ENCODE data around the gene UBE2Z.
A peak's percentile ranks its signal among the peaks of the same experiment; 100 is the strongest.
"Not testable (repeated sequence)": the region's sequence is repeated elsewhere in the genome, so short reads cannot be mapped to it uniquely, and the experiment has no call there.

UBE2Z gene

DNA sequence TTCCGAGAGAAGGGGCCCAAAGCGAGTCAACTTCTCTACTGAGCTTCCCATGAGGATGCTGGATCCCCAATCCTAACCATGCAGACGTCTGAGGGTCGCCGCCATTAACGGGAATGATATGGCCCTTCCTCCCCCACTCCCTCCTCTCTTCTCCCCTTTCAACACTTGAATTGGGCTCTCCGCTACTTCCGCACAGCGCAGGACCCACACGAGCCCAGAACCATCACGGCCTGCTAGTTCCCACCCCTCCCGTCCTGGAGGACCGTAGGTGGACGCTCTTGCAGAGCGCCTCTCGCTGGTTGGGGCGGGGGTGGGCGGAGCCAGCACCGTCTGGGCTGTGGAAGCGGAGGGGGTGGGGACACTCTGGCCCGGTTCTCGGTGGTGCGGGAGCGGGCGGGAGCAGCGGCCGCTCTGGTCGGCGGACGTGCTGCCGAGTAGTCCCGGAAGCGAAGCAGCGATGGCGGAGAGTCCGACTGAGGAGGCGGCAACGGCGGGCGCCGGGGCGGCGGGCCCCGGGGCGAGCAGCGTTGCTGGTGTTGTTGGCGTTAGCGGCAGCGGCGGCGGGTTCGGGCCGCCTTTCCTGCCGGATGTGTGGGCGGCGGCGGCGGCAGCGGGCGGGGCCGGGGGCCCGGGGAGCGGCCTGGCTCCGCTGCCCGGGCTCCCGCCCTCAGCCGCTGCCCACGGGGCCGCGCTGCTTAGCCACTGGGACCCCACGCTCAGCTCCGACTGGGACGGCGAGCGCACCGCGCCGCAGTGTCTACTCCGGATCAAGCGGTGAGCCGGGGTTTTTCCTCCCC lies at the start of gene UBE2Z:
Gene UBE2Z, plus strand, starts transcription at position 361 of the 797 bp plus-strand sequence. Its CDS starts 97 bp downstream, at position 458.
- DNase-seq = peak; percentile 98

DNA sequence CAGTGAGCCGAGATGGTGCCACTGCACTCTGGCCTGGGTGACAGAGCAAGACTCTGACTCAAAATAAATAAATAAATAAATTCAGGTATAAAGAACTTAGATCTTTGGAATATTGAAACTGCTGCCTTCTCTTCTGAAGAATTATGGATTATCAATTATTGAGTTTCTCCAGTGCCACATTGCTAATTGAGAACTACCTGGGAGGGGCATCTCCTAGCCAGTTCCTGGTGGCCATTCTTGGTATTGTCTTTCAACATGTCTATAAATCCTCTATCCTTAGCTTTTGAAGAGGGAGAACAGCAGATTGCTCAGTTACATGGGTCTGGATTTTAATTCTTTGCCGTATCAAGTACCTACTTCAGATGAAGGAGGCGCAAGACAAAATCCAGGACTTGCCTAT lies 48.2 kb upstream of the UBE2Z start:
- no peak for DNase-seq

DNA sequence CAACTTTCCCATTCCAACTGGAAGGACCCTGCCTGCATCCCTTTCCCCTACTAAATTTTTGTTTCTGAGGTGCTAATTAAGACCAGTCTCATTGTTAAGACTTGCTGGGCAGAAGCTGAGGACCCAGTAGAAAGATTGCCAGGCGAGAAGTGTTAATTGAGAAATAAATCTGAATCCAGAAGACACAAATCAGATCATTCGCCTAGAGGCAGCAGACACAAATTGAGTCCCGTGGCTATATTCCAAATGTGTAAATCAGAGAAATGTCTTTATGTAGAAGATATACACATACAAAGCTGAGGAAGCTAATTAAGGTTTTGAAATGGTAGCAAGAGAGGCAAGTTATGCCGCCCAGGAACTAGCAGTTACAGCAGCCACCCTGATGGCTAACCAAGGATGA lies 47.8 kb upstream of the UBE2Z start:
- DNase-seq = no peak

DNA sequence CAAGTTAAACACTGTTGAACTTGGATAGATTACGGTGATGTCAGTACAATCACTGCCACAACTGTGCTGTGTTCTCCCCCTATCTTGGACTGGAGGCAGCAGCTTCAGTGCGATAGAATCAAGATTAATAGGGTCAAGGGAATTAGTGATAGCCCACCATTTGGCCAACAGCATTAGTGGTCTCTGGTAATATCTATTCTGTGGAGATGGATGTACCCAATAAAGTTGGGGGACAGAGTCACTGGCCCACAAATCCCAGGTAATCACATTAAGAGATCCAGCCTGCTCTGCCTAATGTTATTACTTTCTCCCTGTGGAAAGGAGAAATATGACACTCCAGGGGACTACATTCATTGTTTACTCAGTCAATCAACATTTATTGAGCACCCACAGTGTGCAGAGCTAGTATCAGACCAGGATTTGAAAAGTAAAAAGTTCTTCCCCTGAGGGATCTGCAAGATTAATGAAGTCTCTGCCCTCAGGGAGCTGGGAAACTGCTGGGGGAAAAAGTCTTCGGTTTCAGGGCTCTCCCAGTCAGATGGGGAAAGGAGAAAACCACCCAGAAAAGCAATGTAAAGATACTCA lies 39.2 kb upstream of the UBE2Z start:
- DNase-seq = no peak

DNA sequence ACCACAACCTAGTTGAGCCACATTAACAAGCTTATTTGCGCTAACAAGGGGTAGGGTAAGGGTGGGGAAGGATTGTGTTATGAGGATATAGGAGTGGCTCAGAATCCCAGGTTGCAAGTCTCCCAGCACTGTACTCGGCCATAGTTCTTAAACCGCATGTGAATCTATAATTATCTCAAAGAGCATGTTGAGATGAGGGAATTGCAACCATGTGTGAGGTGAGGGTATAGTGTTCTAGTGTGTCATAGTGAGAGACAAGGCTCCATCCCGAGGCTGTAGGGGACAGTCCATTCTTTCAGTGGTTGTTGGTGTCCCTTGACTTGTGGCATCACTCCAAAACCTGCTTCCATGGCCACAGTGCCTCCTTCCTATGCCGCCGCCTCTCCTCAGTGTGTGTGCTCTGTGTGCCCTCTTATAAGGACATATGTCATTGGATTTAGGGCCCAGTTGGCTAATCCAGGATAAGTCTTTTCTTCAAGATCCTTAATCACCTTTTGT lies 38.3 kb upstream of the UBE2Z start:
- DNase-seq = no peak

DNA sequence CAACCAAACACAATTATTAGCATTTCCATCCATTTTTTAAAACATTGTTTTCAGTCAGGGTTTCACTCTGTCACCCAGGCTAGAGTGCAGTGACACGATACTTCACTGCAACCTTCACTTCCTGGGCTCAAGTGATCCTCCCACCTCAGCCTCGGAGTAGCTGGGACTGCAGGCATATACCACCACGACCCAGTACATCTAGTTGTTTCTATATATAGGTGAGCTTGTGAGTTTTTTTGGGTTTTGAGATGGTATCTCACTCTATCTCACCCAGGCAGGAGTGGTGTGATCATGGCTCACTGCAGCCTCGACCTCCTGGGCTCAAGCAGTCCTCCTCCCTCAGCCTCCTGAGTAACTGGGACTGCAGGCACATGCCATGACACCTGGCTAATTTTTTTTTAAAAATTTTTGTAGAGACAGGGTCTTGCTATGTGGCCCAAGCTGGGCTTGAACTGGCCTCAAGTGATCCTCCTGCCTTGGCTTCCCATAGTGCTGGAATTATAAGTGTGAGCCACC lies 37.1 kb upstream of the UBE2Z start:
- no peak for DNase-seq

DNA sequence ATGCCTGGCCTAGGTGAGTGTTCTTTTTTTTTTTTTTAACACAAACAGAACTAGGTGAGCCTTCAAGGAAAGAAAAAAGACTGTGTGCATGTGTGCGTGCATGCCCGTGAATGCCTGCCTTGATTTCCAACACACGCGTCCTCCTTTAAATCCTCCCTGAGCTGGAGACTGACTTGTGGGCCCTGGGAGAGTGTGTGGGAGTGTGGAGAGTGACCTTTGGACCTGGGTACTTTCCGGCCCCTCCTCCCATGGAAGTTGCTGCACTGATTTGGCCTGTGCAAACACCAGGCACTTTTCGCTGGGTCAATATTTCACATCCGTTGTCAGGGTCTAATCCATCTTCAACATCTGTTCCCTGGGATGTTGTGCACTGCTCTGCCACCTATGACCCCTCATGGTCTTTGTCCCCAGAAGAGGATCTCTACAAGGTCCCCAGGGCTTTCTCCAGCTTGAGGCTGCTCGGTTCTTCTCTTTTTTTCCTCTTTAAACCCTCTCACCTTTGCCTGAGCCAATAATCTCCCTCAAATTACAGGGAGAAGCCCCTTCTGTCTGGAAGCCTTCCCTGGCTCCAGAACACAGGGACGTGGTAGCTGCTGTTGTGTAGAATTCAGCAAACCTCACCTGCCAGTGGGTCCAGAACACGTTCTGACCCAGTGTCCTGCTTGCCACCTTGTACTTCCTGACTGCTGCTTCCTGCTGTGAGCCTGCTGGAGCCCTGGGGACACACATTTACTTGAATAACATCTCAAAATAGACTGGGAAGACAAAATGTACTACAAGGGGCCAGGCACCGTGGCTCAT lies 36.5 kb upstream of the UBE2Z start:
- no peak for DNase-seq

DNA sequence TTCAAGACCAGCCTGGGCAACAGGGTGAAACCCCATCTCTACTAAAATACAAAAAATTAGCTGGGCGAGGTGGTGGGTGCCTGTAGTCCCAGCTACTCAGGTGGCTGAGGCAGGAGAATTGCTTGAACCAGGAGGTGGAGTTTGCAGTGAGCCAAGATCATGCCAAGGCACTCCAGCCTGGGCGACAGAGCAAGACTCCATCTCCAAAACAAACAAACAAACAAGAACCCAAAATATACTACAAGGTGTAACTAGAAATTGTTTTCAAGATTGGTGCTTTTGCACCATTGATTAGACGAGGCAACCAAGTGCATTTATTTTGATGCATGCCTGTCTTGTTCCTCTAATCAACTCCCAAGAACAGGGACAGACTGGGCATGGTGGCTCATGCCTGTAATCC lies 35.8 kb upstream of the UBE2Z start:
- not testable (repeated sequence) for DNase-seq

DNA sequence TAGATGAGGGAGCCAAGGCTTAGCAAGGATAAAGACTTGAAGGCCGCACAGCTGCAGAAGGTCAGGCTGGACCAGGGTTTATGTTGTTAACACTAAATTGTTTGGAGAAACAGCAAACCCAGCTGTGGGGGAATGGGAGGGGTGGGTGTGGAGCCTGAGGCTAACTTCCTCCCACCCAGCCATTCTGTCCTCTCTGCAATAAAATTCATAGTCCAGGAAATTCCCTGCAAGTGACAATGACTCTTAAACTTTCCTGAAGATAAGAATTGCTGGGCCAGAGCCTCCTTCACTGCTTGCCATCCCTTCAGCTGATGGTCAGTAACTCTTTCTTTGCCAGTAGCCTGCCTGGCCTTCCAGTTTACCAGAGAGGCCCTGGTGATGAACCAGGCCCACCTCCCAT lies 35.0 kb upstream of the UBE2Z start:
- DNase-seq = no peak

DNA sequence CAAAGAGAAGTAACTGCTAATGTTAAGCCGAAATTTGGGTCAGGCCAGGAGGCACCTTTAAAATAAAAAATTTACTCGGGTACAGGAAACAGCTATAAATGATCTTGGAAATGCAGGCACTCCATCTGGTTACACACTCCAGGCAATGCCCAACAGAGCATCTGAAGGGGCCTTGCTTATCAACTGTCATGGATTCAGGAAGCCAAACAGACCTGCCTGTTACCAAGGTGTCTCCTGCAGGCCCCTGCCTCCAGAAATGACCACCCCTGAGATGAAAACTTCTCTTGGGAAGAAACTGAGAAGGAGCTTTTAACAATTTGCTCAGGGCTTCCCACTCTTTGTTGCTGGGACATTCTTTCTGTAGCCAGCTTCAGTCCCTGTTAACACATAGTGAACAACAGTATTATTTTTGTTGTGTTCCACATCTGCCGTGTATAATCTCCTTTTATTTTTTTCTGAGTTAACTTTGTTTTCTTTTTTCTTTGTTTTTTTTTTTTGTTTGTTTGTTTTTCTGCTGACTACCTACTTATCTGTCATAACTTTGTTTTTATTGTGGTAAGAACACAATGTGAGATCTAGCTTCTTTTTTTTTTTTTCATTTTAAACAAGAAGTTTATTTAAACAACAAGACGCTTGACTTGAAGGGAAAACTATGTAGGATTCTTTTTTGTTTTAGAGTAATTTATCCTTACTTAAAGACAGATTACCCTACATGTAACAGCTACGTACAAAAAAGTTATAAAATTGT lies 34.3 kb upstream of the UBE2Z start:
- no peak for DNase-seq

DNA sequence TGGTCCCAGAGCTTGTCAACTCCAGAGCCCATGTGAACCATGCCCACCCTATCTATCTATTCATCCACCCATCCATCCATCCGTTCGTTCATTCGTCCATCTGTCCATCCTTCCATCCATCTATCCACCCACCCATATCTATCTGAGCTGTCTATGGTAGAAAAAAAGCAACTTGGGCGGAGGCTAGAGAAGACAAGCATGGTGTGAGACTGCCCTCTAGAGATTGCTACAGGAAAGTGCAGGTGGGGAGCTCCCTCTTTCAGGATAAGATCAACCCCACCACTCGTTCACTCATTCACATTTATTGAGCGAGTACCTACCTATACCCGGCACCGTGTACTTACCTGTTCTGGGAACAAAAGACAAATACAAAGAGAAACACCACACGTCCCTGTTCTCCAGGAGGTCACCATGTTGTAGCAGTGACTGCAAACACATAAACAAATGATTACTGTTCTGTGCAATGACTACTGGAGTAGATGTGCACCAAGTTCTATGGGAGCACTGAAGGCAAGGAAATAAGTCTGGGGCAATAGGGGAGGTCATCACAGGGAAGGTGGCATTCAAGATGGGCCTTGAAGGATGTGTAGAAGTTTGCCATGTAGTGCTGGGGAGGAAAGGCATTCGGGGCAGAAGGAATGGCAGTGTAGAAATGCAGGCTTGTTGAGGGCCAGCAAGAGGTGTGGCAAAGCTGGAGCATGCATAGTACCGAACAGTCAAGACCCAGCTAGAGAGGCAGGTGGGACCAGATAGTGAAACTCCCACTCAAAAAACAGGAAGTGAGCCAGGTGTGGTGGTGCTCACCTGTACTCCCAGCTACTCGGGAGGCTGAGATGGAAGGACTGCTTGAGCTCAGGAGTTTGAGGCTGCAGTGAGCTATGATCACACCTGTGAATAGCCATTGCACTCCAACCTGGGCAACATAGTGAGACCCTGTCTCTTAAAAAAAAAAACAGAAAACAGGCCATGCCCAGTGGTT lies 29.0 kb upstream of the UBE2Z start:
- DNase-seq = peak; percentile 89

DNA sequence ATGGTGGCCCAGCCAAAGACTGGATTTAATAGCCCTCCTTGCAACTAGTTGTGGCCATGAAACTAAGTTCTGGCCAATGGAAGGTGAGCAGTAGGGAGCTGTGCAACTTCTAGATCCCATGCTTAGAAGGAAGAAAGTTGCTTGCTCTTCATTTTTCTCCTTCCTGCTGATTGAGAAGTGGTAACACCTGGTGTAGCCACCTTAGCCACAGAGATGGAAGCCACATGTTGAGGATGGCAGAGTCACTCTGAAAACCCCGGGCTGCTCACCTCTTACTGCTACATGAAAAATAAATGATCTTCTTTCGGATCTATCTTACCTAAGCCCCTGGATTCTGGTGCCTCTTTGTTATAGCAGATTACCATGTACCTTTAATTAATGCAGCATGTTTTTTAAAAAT lies 25.9 kb upstream of the UBE2Z start:
- DNase-seq = no peak

DNA sequence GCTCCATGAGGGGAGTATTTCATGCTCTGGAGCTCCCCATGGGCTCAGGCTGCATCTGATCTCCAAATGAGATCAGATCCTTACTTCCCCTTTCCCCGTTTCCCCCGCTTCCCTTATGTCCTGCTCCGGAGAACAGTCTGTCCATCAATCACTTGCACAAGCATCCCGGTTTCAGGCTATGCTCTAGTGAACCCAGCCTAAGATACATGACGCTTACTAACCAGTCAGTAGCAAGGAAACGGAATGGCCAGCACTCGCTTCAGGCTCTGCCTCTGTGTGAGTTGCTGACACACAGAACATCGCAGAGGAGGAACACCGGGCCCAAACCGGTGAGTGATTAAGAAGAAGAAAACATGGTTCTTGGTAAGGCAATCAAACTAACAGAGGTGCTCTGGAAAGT lies 25.0 kb upstream of the UBE2Z start:
- no peak for DNase-seq

DNA sequence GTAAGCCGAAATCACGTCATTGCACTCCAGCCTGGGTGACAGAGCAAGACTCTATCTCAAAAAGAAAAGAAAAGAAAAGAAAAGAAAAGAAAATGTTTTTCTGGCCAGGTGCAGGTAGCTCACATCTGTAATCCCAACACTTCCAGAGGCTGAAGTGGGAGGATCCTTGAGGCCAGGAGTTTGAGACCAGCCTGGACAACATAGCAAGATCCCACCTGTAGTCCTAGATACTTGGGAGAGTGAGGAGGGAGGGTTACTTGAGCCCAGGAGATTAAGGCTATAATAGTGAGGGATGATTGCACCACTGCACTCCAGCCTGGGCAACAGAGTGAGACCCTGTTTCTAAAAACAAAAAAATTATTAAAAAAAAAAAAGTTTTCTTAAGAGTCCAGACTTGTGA lies 18.1 kb upstream of the UBE2Z start:
- no peak for DNase-seq

DNA sequence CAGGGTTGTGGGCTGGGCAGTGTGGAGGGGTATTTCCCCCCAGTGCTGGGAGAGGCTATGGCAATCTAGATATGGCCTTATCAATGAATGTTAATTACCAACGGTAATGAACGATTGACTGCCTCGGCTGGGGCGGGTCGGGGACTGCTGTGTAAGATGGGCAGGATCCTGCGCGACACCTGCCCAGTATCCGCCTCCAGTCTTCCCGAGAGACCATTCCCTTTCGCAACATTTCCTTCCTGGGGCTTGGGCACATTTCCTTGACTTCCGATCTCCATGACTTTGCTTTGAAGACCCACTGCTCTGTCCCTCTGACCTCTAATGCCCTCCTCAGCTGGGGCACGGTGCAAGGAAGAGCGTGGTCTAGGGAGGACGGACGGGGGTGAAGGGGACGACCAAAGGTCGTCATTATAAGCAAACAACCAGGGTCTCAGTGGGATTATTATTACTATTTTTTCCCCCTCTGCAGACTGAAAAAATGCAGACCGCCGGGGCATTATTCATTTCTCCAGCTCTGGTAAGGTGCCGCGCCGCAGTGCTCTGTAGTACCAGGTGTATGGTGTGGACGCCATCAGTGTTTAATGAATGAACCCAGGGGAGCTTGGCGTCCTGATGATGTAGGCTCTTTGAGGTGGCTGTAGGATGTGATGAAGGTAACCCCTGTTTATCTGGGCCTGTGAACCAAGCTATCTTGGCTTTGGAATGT lies 15.1 kb upstream of the UBE2Z start:
- no peak for DNase-seq

DNA sequence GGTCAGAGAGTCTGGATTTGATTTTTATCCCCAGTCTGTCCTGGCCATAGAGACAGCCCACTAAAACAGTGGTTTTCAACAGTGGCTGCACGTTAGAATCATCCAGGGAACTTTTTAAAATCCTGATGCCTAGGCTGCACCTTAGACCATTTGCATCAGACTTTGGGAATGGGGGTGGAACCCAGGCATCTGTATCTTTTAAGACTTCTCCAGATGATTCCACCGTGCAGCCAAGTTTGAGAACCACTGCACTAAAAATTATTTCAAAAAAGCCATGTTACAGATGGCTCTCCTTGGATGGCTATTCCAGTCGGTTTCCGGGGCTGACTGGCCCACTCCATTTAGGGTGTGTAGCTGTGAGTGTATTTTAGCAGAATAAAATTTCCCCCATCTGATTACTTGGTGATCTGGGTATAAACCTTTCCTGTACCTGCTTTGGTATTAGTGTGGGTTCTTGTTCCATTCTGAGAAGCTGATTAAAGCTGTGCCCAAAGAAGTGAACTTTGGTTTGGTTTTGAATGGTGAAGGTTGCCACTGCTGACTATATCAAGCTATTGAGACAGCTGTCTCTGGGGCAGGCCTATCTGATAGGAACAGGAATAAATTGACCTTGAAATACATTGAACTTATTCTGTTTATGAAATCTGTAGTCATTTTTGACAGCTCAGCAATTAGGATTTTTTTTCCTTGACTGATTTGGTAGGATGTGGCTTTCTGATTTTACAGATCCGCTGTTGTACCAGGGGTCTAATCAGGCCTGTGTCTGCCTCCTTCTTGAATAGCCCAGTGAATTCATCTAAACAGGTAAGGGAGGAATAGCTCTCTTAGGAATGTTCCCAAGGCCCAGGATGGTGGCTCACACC lies 14.3 kb upstream of the UBE2Z start:
- DNase-seq = no peak

DNA sequence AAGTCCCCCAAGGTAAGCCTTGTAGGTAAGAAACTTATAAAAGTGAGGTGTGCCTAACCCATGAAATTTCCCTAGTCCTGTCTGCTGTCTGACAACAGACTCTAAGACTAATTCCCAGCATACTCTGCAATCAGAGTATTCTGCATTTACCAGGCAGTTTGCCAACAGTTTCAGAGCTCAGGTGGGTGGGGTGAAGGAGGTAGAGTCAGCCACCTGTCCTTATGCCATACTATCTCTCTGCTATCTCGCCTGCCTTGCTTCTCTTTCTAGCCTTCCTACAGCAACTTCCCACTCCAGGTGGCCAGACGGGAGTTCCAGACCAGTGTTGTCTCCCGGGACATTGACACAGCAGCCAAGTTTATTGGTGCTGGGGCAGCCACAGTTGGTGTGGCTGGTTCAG lies 13.3 kb upstream of the UBE2Z start:
- no peak for DNase-seq

DNA sequence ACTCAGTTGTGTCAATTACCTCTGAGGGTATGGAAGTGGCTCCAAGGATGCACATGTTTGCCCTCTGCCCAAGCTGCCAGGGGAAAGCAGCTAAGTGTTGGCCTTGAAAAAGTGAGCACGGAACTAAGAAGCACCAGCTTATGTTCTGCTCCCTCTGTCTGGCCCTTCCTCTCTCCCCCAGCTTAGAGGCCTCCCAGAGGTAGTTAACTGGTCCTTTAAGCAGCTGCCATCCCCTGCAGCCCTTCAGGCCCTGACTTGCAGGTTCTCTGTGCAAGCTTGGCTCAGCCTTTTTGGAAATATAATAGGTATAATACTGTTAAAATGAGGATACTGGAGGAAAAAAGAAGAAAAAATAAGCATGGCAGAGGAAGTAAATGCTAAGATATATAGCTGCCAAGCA lies 7.0 kb upstream of the UBE2Z start:
- no peak for DNase-seq

DNA sequence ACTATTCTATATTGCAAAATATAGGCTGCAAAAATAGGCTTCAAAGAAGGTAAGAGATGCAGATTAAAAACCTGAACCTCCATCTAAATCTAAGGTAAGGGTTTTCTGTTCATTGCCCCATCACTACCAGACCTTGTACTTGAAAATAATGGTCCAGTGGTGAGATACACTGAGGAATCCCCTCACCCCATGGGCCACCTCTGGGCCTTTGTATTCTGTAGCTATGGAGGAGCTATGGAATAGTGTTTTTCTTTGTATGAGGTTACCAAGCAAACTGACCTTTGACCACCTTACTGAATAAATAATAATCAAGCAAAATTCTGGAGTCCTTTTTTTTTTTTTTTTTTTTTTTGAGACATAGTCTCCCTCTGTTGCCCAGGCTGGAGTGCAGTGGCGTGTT lies 4.8 kb upstream of the UBE2Z start:
- no peak for DNase-seq

DNA sequence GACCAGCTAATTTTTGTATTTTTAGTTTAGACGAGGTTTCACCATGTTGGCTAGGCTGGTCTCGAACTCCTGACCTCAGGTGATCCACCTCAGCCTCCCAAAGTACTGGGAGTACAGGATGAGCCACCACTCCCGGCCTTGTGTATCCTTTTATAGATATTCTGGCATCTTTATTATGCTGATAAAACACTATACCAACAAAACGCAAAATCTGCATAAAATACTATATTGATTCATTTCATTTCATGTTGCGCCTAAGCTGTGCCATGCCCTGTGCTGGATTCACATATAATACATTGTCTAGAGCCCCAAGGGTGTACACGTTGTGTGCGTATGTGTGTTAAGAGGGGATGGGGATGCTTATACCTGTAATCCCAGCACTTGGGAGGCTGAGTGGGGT lies 3.8 kb upstream of the UBE2Z start:
- DNase-seq = no peak

Data from hematopoietic multipotent progenitor cell treated with erythropoietin and hydrocortisone succinate and interleukin-3 and kit ligand, for 4 days (in vitro differentiated cells).